Renal cortex interstitium (tissue), 11 donors: ENCODE measurements around the gene WDFY4. TPM values are rescaled to one million over a fixed set of nuclear protein-coding genes. Genes with fewer than 3 reads are reported as not detected.

ENCODE experiments used
- DNase-seq, 11 donors: peaks; one replicate each; pipeline ENCODE4 v3.0.0-alpha.2; 2013; ENCODE audit warnings: low read depth in 9 of 11, low spot score in 4 of 11; ENCODE audit errors: extremely low read depth in 1 of 11
- polyA plus RNA-seq, 3 donors: library from polyadenylated mRNA; unstranded; fragments of 120-200 nt; gene quantifications; one replicate each; pipeline ENCODE4 v1.2.1, GENCODE V29; 2013; ENCODE audit not compliant: insufficient read length in 3 of 3

Gene WDFY4
- polyA plus RNA-seq, 3 donors, result 0.67 to 3.2 (median 2.8) TPM

GRCh38 chr10:48907730-48908129 lies 223.1 kb downstream of the WDFY4 start:
- no peak for DNase-seq

GRCh38 chr10:48910548-48910947 lies 225.9 kb downstream of the WDFY4 start:
- no peak for DNase-seq

GRCh38 chr10:48913674-48914073 lies 229.0 kb downstream of the WDFY4 start:
- no peak for DNase-seq

- DNase-seq, result no peak
These were observed 239.1 kb downstream of the WDFY4 start for GRCh38 chr10:48923748-48924147.

- DNase-seq, result no peak
These were observed 240.3 kb downstream of the WDFY4 start for GRCh38 chr10:48924988-48925387.

- no peak for DNase-seq
These were observed 241.6 kb downstream of the WDFY4 start for GRCh38 chr10:48926255-48926654.

GRCh38 chr10:48926764-48927540 lies 242.3 kb downstream of the WDFY4 start:
- peak in 1 of 11 donors; percentile 3 for DNase-seq

- DNase-seq, result no peak
These were observed 244.8 kb downstream of the WDFY4 start for GRCh38 chr10:48929413-48929990.

- DNase-seq, result no peak
These were observed 246.5 kb downstream of the WDFY4 start for GRCh38 chr10:48931188-48931587.

- DNase-seq, result no peak
These were observed 248.4 kb downstream of the WDFY4 start for GRCh38 chr10:48932831-48933664.

GRCh38 chr10:48934672-48935501 lies 250.2 kb downstream of the WDFY4 start:
- no peak for DNase-seq

GRCh38 chr10:48935577-48935976 lies 250.9 kb downstream of the WDFY4 start:
- no peak for DNase-seq

GRCh38 chr10:48937796-48938195 lies 253.1 kb downstream of the WDFY4 start:
- no peak for DNase-seq

GRCh38 chr10:48938281-48938680 lies 253.6 kb downstream of the WDFY4 start:
- no peak for DNase-seq

- DNase-seq, result no peak
These were observed 254.4 kb downstream of the WDFY4 start for GRCh38 chr10:48938990-48939536.

GRCh38 chr10:48939790-48940325 lies 255.2 kb downstream of the WDFY4 start, which contains the start of gene LRRC18:
TSS of gene LRRC18 (minus strand) at chr10:48939840. CDS start at chr10:48914155, 25,685 bp downstream.
- no peak for DNase-seq

- DNase-seq, result no peak
These were observed 255.7 kb downstream of the WDFY4 start for GRCh38 chr10:48940372-48940771.

- no peak for DNase-seq
These were observed 256.3 kb downstream of the WDFY4 start for GRCh38 chr10:48940958-48941357.
